ENCODE measurements around the gene ATXN1.

The ATXN1 gene

DNA sequence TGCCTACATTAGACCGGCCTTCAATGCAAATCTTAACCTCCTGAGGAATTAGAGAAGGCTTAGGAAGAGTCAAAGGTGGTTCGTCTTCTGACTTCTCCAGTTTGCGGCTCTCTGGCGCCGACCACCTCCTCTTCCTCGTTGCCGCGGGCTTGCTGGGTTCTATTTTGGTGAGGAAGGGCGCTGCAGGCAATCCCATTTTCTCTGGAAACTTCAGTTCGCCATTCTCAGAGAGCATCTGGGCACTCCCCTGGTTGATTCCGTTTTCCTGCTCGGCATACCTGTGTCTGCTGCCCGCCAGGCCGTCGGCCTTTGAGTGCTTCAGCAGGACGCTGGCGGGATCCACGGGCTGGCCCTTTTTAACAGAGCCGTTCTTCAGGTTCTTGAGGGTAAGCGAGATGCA is 454.9 kb downstream of the ATXN1 start:
- no peak for DNase-seq (ENCODE audit: low read depth in 3 of 3)

DNA sequence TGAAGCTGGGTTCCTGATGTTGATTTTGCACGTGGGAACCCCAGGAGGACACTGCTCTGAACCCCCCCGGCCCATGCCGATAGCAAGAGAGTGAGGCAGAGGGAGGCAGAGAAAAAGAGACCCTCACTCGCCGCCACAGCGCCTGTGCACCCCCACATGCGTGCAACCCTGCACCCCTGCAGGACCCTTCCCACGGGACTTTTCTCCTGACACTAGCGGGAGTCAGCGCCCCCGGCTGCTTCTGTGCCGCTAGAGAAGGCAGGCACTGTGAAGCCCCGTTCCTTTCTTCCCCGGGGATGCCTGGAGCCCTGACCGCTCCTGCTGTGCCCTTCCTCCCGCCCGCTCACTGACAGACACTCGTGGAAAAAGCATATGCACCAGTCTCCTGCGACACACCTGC is 455.5 kb downstream of the ATXN1 start:
- no peak for DNase-seq (ENCODE audit: low read depth in 3 of 3)

- DNase-seq (ENCODE audit: low read depth in 3 of 3): no peak
Observed at GRCh38 chr6:16305246-16305725, 456.0 kb downstream of the ATXN1 start.

GRCh38 chr6:16302721-16303552 is 458.3 kb downstream of the ATXN1 start:
- no peak for DNase-seq (ENCODE audit: low read depth in 3 of 3)

- no peak for DNase-seq (ENCODE audit: low read depth in 3 of 3)
Observed at GRCh38 chr6:16301511-16301910, 459.7 kb downstream of the ATXN1 start.

GRCh38 chr6:16299861-16300260 is 461.4 kb downstream of the ATXN1 start:
- no peak for DNase-seq (ENCODE audit: low read depth in 3 of 3)

DNA sequence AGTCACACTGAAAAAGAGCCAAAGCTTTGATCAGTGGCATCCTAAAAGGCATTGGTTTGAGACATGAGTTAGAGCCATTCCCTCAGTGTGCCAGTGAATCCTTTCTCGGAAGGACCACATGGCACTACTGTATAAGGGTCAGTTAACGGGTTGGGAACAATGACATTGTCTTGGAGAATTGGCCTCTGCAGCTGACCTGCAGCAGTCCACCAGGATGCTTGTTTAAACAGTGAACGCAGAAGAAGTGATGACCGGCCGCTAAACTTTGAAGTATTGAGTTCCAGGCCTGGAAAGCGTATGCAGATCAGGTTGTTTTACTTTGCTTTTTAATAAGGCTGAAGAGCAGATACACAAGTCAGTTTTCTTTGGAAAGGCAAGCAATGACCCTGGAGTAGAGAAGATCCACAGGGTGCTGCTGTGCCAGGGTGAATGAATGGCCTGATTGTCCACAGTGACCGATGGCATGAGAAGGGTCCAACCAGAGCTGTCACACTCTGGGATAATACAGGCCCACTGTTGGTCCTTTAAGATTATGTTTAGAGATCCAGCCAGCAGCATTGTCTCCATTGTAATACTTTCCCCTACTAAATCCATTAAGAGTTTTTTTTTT is 465.1 kb downstream of the ATXN1 start:
- no peak for DNase-seq (ENCODE audit: low read depth in 3 of 3)

DNA sequence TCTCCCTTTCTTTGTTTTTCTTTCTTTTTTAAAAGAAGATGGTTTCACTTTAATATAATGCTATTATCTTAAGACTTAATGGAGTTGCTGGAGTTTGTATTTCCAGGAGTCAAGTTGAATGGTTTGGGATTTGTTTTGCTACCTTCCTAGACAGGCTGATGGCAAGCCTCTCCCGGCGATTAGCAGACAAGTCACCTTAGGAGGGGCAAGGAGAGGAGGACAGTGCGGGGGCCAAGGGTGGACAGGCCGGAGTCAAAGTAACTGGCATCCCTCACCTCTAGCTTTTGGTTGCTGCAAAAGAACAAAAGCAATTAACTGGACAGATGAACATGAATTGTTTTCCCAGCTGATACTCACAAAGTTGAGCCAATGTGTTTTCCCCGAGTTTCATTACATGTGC is 465.8 kb downstream of the ATXN1 start:
- DNase-seq (ENCODE audit: low read depth in 3 of 3): no peak

- no peak for DNase-seq (ENCODE audit: low read depth in 3 of 3)
Observed at GRCh38 chr6:16295060-16295459, 466.2 kb downstream of the ATXN1 start.

DNA sequence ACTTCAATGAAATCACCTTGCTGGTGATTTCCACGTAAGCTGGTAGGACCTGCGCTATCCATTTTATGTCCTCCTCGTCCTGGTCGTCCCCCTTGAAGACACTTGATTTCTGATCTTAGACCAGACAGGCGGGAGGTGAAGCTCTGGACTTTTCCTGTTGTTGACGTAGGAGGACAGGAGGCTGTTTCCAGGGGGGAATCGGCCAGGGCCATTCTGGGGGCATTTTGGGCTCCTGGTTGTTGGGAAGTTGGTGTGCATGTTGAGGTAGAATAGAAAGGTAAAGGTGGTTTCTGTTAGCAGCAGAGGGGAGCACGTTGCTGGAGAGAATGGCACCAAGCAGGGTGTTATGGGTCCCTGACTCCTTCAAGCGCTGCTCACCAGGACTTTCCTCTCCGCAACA is 466.9 kb downstream of the ATXN1 start:
- no peak for DNase-seq (ENCODE audit: low read depth in 3 of 3)

DNA sequence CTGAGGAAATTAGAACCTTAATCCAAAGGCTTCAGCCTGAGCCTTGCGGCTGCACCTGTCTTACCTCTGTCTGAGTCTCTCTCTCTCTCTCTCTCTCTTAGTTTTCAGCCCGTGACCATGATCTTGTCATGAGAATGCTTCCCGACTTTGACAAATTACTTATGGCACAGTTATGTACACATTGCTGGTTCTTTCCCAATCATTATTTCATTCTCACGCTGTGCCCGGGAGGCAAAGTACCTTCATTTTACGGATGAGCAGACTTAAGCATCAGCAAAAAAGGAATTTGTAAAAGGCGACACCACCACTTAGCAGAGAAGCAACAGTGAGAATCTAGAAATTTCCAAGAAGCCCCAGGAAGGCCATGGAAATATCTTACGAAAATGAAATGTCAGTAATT is 468.3 kb downstream of the ATXN1 start:
- no peak for DNase-seq (ENCODE audit: low read depth in 3 of 3)

DNA sequence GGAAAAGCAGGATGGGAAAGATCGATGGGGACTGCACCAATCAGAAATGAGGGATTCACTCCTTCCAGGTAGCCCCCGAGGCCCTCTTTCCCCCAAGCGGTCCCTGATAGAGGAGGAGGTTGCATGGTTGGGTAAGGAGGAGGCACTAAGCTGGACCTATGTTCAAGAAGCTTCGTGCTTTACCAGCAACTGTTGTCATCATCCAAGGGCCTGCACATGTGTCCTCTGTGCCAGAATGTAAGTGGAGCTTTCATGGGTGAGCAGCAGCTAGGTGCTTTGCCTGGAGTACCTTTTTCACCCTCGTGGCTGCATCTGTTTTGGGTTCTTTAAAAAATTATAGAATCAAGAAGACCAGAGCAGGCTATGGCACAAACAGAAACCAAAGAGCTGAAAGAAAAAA is 468.8 kb downstream of the ATXN1 start:
- no peak for DNase-seq (ENCODE audit: low read depth in 3 of 3)

DNA sequence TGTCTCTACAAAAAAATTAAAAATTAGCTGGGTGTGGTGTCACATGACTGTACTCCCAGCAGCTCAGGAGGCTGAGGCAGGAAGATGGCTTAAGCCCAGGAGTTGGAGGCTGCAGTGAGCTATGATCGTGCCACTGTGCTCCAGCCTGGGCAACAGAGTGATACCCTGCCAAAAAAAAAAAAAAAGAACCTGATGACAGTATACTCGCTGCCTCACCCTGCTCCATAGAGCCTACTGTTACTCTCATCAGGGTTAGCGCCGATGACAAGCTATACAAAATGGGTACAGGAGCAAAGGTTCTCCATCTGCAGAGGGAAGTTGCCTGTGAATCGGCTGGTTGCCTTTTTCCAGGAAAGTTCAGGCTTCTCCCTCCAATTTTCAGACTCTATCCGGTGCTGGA is 469.5 kb downstream of the ATXN1 start:
- no peak for DNase-seq (ENCODE audit: low read depth in 3 of 3)

- no peak for DNase-seq (ENCODE audit: low read depth in 3 of 3)
Observed at GRCh38 chr6:16288163-16288562, 473.1 kb downstream of the ATXN1 start.

- peak in 1 of 3 donors; percentile 14 for DNase-seq (ENCODE audit: low read depth in 3 of 3)
Observed at GRCh38 chr6:16286151-16286522, 475.1 kb downstream of the ATXN1 start.

DNA sequence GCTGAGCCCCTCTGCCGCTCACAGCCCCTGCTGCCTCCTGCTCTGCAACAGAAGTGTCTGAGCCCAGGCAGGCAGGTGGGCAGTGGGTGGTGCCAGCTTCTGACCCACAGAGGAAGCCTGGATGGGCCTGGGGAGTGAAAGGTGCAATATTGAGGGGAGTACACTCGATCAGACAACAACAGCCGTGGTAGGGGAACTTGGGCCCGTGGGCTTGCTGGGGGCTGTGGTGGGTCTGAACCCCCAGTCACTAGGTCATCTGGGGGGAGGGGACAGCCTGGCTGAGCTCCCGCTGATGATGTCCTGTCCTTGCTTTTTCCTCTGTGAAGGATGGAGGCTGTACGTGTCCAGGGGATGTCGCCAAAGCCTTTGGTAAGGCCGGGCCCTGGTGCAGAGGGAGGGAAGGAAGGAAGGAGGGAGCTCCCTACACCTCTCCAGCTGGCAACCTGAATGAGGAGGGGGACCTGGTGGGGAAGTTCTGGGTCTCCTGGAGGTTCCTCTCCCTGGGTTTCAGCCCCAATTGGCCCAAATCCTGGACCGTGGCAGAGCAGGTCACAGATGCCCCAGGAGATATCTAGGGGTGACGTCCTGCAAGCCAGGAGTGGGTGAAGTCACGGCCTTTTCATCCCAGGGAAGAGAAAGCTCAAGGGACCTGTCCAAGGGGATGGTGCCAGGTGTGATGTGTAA is 475.7 kb downstream of the ATXN1 start:
- DNase-seq (ENCODE audit: low read depth in 3 of 3): no peak

DNA sequence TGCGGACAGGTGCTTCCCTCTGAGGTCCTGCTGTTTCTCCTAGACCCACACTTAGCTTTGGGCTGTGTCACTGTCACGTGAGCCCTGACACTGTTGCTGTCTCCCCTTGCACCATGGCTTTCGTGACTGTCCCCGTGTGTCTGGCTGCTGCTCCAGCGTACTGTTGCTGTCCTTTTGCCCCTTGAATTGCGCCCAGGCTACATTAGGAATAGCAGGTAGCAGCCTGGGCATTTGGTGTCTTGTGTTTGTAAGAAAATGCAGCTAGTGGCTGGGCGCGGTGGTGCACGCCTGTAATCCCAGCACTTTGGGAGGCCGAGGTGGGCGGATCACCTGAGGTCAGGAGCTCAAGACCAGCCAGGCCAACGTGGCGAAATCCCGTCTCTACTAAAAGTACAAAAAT is 476.8 kb downstream of the ATXN1 start:
- no peak for DNase-seq (ENCODE audit: low read depth in 3 of 3)

GRCh38 chr6:16282370-16282769 is 478.9 kb downstream of the ATXN1 start:
- DNase-seq (ENCODE audit: low read depth in 3 of 3): no peak

GRCh38 chr6:16279243-16279642 is 482.0 kb downstream of the ATXN1 start:
- DNase-seq (ENCODE audit: low read depth in 3 of 3): no peak

GRCh38 chr6:16278750-16279149 is 482.5 kb downstream of the ATXN1 start:
- DNase-seq (ENCODE audit: low read depth in 3 of 3): no peak

- DNase-seq (ENCODE audit: low read depth in 3 of 3): no peak
Observed at GRCh38 chr6:16278048-16278724, 483.1 kb downstream of the ATXN1 start.

All from stimulated activated CD4-positive, alpha-beta T cell treated with anti-CD3 and anti-CD28 coated beads, TNF-alpha, amount 100 ng/mL, for 48 hours (primary cell).